ENCODE results near the gene CNST. TPM values are rescaled to one million over a fixed set of nuclear protein-coding genes. Genes with fewer than 3 reads are reported as not detected.
"Not testable (repeated sequence)": the region's sequence is repeated elsewhere in the genome, so short reads cannot be mapped to it uniquely, and the experiment has no call there.

CNST gene
- total and polyA plus RNA-seq, 2 of the 13 experiments (the other 11 are each of a cell fraction or from before 2014, with no cell fraction given), result 6.3 to 12.4 TPM

- Histone ChIP-seq H2AFZ (ENCODE audit: low read length) (no peak overlapping the region), H3K36me3 (replicated peaks in 1 of 2; ENCODE audit: control insufficient read depth in 1 of 2, insufficient read depth in 2 of 2, low read length in 2 of 2) (peaks cover 0 to 4% of the 10 kb centered on the region in 2 experiments; a peak in 1 of 5 replicates), H3K4me3 (replicated peaks in 1 of 3; ENCODE audit: insufficient read depth in 1 of 3, low read depth in 2 of 3, low read length in 3 of 3) (peak overlapping the region in 1 of 3 experiments; percentile 21; a peak in 1 of 6 replicates), H3K9ac (ENCODE audit: insufficient read depth, low read depth, low read length) (no peak overlapping the region), H3K79me2 (ENCODE audit: insufficient read depth, low read length) (peaks cover 33% of the 10 kb centered on the region), H3K4me2 (ENCODE audit: low read depth, low read length) (peak overlapping the region; percentile 51; the same call in 1 of the 2 replicates), H3K9me3 (ENCODE audit: low read length) (no peaks in the 10 kb centered on the region), H3K27me3 (ENCODE audit: control insufficient read depth in 1 of 2, insufficient read depth in 2 of 2, low read length in 2 of 2) (no peaks in the 10 kb centered on the region), H3K4me1 (ENCODE audit: insufficient read depth, low read length) (peaks cover 49% of the 10 kb centered on the region), H4K20me1 (ENCODE audit: insufficient read depth, low read length) (no peaks in the 10 kb centered on the region), H3K27ac (ENCODE audit: extremely low read length, insufficient read depth, low read length) (peak overlapping the region; percentile 48)
- ATAC-seq, result no peak
- ChIA-PET POLR2A (no interaction called here), CTCF (ENCODE audit: low intra/inter-chr PET ratio, low total read pairs) (no interaction called here)
- WGBS (ENCODE audit: low lambda C conversion rate), result 87% methylated on average over 2 of the region's 2 CpGs
- intact Hi-C loops (cut with micrococcal nuclease; ENCODE audit: unreplicated experiment), result no loop called here
- TF ChIP-seq ZFP36 (IDR thresholded peaks at IDR 0.05; ENCODE audit: borderline replicate concordance, low read depth, low read length, partially characterized antibody) (no peak), ZNF264 (CRISPR knock-in tag; IDR thresholded peaks at IDR 0.05) (no peak), PHB2 (IDR thresholded peaks at IDR 0.05; ENCODE audit: partially characterized antibody) (no peak), THAP7 (CRISPR knock-in tag; IDR thresholded peaks at IDR 0.05) (no peak), SRF (IDR thresholded peaks at IDR 0.05; ENCODE audit: low read depth, low read length) (peak; percentile 68), MLXIP (CRISPR knock-in tag; IDR thresholded peaks at IDR 0.05; ENCODE audit: borderline replicate concordance) (no peak)
- in situ Hi-C loops (cut with HindIII; ENCODE audit: extremely low pct_ligation_motif_present, low pct_unique_long_range_greater_than_20kb), result no loop called here
- no peak for FAIRE-seq
- no TSS peak for BruUV-seq (replicated peaks)
- DNase-seq (ENCODE audit: low spot score), result no peak
Measured at GRCh38 chr1:246588159-246588721, 22.0 kb downstream of the CNST start.

DNA sequence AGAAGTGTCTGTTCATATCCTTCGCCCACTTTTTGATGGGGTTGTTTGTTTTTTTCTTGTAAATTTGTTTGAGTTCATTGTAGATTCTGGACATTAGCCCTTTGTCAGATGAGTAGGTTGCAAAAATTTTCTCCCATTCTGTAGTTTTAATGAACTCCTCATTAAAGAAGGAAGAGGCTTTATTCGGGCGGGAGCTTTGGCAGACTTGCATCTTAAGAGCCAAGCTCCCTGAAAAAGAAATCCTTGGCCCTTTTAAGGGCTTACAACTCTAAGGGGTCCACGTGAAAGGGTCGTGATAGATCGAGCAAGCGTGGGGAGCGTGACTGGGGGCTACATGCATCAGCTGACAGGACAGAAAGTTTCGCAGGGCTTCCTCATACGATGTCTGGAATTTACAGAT, 23.7 kb downstream of the CNST start:
- CTCF ChIA-PET (ENCODE audit: low intra/inter-chr PET ratio, low total read pairs); FAIRE-seq: not testable (repeated sequence)

More for the DNA sequence above, 23.7 kb downstream of the CNST start:
- H3K9ac ChIP-seq (ENCODE audit: insufficient read depth, low read depth, low read length); H3K9me3 ChIP-seq (ENCODE audit: low read length); BruUV-seq (replicated peaks); DNase-seq (ENCODE audit: low spot score); in situ Hi-C loops (cut with HindIII; ENCODE audit: extremely low pct_ligation_motif_present, low pct_unique_long_range_greater_than_20kb); POLR2A ChIA-PET; H4K20me1 ChIP-seq (ENCODE audit: insufficient read depth, low read length); H2AFZ ChIP-seq (ENCODE audit: low read length); intact Hi-C loops (cut with micrococcal nuclease; ENCODE audit: unreplicated experiment); H3K27ac ChIP-seq (ENCODE audit: extremely low read length, insufficient read depth, low read length); H3K36me3 ChIP-seq (replicated peaks in 1 of 2; ENCODE audit: control insufficient read depth in 1 of 2, insufficient read depth in 2 of 2, low read length in 2 of 2); H3K27me3 ChIP-seq (ENCODE audit: control insufficient read depth in 1 of 2, insufficient read depth in 2 of 2, low read length in 2 of 2); H3K4me2 ChIP-seq (ENCODE audit: low read depth, low read length); H3K4me3 ChIP-seq (replicated peaks in 1 of 3; ENCODE audit: insufficient read depth in 1 of 3, low read depth in 2 of 3, low read length in 3 of 3); ATAC-seq: not testable (repeated sequence)
- Histone ChIP-seq H3K79me2 (ENCODE audit: insufficient read depth, low read length) (peaks cover 25% of the 10 kb centered on the region), H3K4me1 (ENCODE audit: insufficient read depth, low read length) (peaks cover 32% of the 10 kb centered on the region)
- WGBS (ENCODE audit: low lambda C conversion rate), result 97% methylated on average over 10 of the region's 10 CpGs

All from HepG2 (cell line).